ENCODE data around the gene SHANK2. TPM values are rescaled to one million over a fixed set of nuclear protein-coding genes. Genes with fewer than 3 reads are reported as not detected.
"Not testable (repeated sequence)": the region's sequence is repeated elsewhere in the genome, so short reads cannot be mapped to it uniquely, and the experiment has no call there.

Gene SHANK2
- total RNA-seq, 5 donors from 2014 or later (not counting 1 experiment from before 2014, with no cell fraction given): 0.15 to 0.60 (median 0.49) TPM; not detected in 2

GRCh38 chr11:71235719-71236118, 16.7 kb downstream of the SHANK2 start:
- H3K36me3 Mint-ChIP-seq: no peaks in the 10 kb centered on the region
- ChIA-PET POLR2A (no interaction called here), CTCF (no interaction called here)
- no peaks in the 10 kb centered on the region for H3K9me3 ChIP-seq
- H3K4me3 Mint-ChIP-seq: no peak overlapping the region
- no peak overlapping the region for H3K4me3 ChIP-seq (ENCODE audit: control insufficient read depth in 1 of 2, extremely low read depth in 1 of 2, low read length in 1 of 2)
- no peak overlapping the region for H3K27ac ChIP-seq (ENCODE audit: low read length)
- no peaks in the 10 kb centered on the region for H3K4me1 ChIP-seq (ENCODE audit: control insufficient read depth in 1 of 2, extremely low read depth in 1 of 2, insufficient read depth in 2 of 2, low read length in 2 of 2)
- 77% methylated on average over 7 of the region's 8 CpGs for WGBS (ENCODE audit: insufficient coverage)
- DNase-seq (no peak), ATAC-seq (replicated peaks in 1 of 4) (no peak)
- no peak overlapping the region for H3K27ac Mint-ChIP-seq
- peaks cover 6 to 23% of the 10 kb centered on the region in 2 donors for H3K27me3 Mint-ChIP-seq
- H3K9me3 Mint-ChIP-seq: no peaks in the 10 kb centered on the region
- H3K27me3 ChIP-seq (replicated peaks in 1 of 2; ENCODE audit: control insufficient read depth in 2 of 2, extremely low read depth in 1 of 2, insufficient read depth in 2 of 2, low read length in 1 of 2): peaks cover 0 to 33% of the 10 kb centered on the region in 2 experiments
- H3K4me1 Mint-ChIP-seq: peaks cover 0 to 1% (median 0%) of the 10 kb centered on the region in 3 donors
- no peaks in the 10 kb centered on the region for H3K36me3 ChIP-seq (ENCODE audit: control insufficient read depth in 2 of 2, extremely low read depth in 1 of 2, insufficient read depth in 1 of 2, low read length in 1 of 2)

GRCh38 chr11:71233896-71234852, 18.2 kb downstream of the SHANK2 start:
- H3K4me1 ChIP-seq (ENCODE audit: control insufficient read depth in 1 of 2, extremely low read depth in 1 of 2, insufficient read depth in 2 of 2, low read length in 2 of 2); H3K36me3 Mint-ChIP-seq; DNase-seq; H3K27ac Mint-ChIP-seq; H3K4me1 Mint-ChIP-seq; H3K36me3 ChIP-seq (ENCODE audit: control insufficient read depth in 2 of 2, extremely low read depth in 1 of 2, insufficient read depth in 1 of 2, low read length in 1 of 2); H3K27ac ChIP-seq (ENCODE audit: low read length); H3K9me3 ChIP-seq; CTCF ChIA-PET; H3K4me3 Mint-ChIP-seq; H3K9me3 Mint-ChIP-seq; POLR2A ChIA-PET; ATAC-seq (replicated peaks in 1 of 4); H3K4me3 ChIP-seq (ENCODE audit: control insufficient read depth in 1 of 2, extremely low read depth in 1 of 2, low read length in 1 of 2): not testable (repeated sequence)
- H3K27me3 ChIP-seq (replicated peaks in 1 of 2; ENCODE audit: control insufficient read depth in 2 of 2, extremely low read depth in 1 of 2, insufficient read depth in 2 of 2, low read length in 1 of 2): peaks cover 0 to 21% of the 10 kb centered on the region in 2 experiments
- peaks cover 5 to 18% of the 10 kb centered on the region in 2 donors for H3K27me3 Mint-ChIP-seq
- 82% methylated on average over 17 of the region's 22 CpGs for WGBS (ENCODE audit: insufficient coverage)

- CTCF ChIA-PET: no interaction called here
- H3K27me3 ChIP-seq (replicated peaks in 1 of 2; ENCODE audit: control insufficient read depth in 2 of 2, extremely low read depth in 1 of 2, insufficient read depth in 2 of 2, low read length in 1 of 2): peaks cover 0 to 9% of the 10 kb centered on the region in 2 experiments
- Mint-ChIP-seq H3K4me3 (no peak overlapping the region), H3K4me1 (no peaks in the 10 kb centered on the region), H3K27ac (no peak overlapping the region), H3K27me3 (peaks cover 11 to 14% of the 10 kb centered on the region in 2 donors), H3K36me3 (no peaks in the 10 kb centered on the region), H3K9me3 (peaks cover 5 to 8% (median 7%) of the 10 kb centered on the region in 3 donors)
- no peaks in the 10 kb centered on the region for H3K9me3 ChIP-seq
- 29% methylated on average over 1 of the region's 3 CpGs for WGBS (ENCODE audit: insufficient coverage)
- no peak overlapping the region for H3K27ac ChIP-seq (ENCODE audit: low read length)
- H3K36me3 ChIP-seq (ENCODE audit: control insufficient read depth in 2 of 2, extremely low read depth in 1 of 2, insufficient read depth in 1 of 2, low read length in 1 of 2): no peaks in the 10 kb centered on the region
- no peak overlapping the region for H3K4me3 ChIP-seq (ENCODE audit: control insufficient read depth in 1 of 2, extremely low read depth in 1 of 2, low read length in 1 of 2)
- POLR2A ChIA-PET: no interaction called here
- ATAC-seq (replicated peaks in 1 of 4): no peak
- DNase-seq: no peak
- H3K4me1 ChIP-seq (ENCODE audit: control insufficient read depth in 1 of 2, extremely low read depth in 1 of 2, insufficient read depth in 2 of 2, low read length in 2 of 2): no peaks in the 10 kb centered on the region
Observed at GRCh38 chr11:71232364-71232763, 20.0 kb downstream of the SHANK2 start.

GRCh38 chr11:71228961-71229360, 23.4 kb downstream of the SHANK2 start:
- Mint-ChIP-seq H3K4me1 (no peaks in the 10 kb centered on the region), H3K4me3 (no peak overlapping the region), H3K36me3 (no peaks in the 10 kb centered on the region), H3K9me3 (peaks cover 21 to 29% (median 26%) of the 10 kb centered on the region in 3 donors), H3K27me3 (peaks cover 11 to 13% of the 10 kb centered on the region in 2 donors), H3K27ac (no peak overlapping the region)
- POLR2A ChIA-PET: no interaction called here
- CTCF ChIA-PET: no interaction called here
- Histone ChIP-seq H3K27me3 (replicated peaks in 1 of 2; ENCODE audit: control insufficient read depth in 2 of 2, extremely low read depth in 1 of 2, insufficient read depth in 2 of 2, low read length in 1 of 2) (peaks cover 0 to 6% of the 10 kb centered on the region in 2 experiments), H3K4me1 (ENCODE audit: control insufficient read depth in 1 of 2, extremely low read depth in 1 of 2, insufficient read depth in 2 of 2, low read length in 2 of 2) (no peaks in the 10 kb centered on the region), H3K36me3 (ENCODE audit: control insufficient read depth in 2 of 2, extremely low read depth in 1 of 2, insufficient read depth in 1 of 2, low read length in 1 of 2) (no peaks in the 10 kb centered on the region), H3K9me3 (no peaks in the 10 kb centered on the region), H3K4me3 (ENCODE audit: control insufficient read depth in 1 of 2, extremely low read depth in 1 of 2, low read length in 1 of 2) (no peak overlapping the region), H3K27ac (ENCODE audit: low read length) (no peak overlapping the region)
- WGBS (ENCODE audit: insufficient coverage): no CpG with 5 or more reads among the region's 1 CpG
- ATAC-seq (replicated peaks in 1 of 4) (no peak), DNase-seq (no peak)

GRCh38 chr11:71227058-71227659, 25.2 kb downstream of the SHANK2 start:
- CTCF ChIA-PET: no interaction called here

GRCh38 chr11:71223671-71224660, 28.4 kb downstream of the SHANK2 start:
- Mint-ChIP-seq H3K9me3 (peaks cover 21 to 29% (median 26%) of the 10 kb centered on the region in 3 donors), H3K4me3 (no peak overlapping the region), H3K4me1 (no peaks in the 10 kb centered on the region), H3K27ac (no peak overlapping the region), H3K27me3 (peaks cover 4 to 14% of the 10 kb centered on the region in 2 donors), H3K36me3 (no peaks in the 10 kb centered on the region)
- 83% methylated on average over 22 of the region's 23 CpGs for WGBS (ENCODE audit: insufficient coverage)
- Histone ChIP-seq H3K4me3 (ENCODE audit: control insufficient read depth in 1 of 2, extremely low read depth in 1 of 2, low read length in 1 of 2) (no peak overlapping the region), H3K4me1 (ENCODE audit: control insufficient read depth in 1 of 2, extremely low read depth in 1 of 2, insufficient read depth in 2 of 2, low read length in 2 of 2) (no peaks in the 10 kb centered on the region), H3K27ac (ENCODE audit: low read length) (no peak overlapping the region), H3K27me3 (replicated peaks in 1 of 2; ENCODE audit: control insufficient read depth in 2 of 2, extremely low read depth in 1 of 2, insufficient read depth in 2 of 2, low read length in 1 of 2) (peaks cover 0 to 4% of the 10 kb centered on the region in 2 experiments), H3K9me3 (no peaks in the 10 kb centered on the region), H3K36me3 (ENCODE audit: control insufficient read depth in 2 of 2, extremely low read depth in 1 of 2, insufficient read depth in 1 of 2, low read length in 1 of 2) (no peaks in the 10 kb centered on the region)
- ChIA-PET POLR2A (no interaction called here), CTCF (no interaction called here)
- no peak for DNase-seq
- ATAC-seq (replicated peaks in 1 of 4): no peak

More at GRCh38 chr11:71227058-71227659, 25.2 kb downstream of the SHANK2 start:
- no peaks in the 10 kb centered on the region for H3K9me3 ChIP-seq
- no peaks in the 10 kb centered on the region for H3K4me1 ChIP-seq (ENCODE audit: control insufficient read depth in 1 of 2, extremely low read depth in 1 of 2, insufficient read depth in 2 of 2, low read length in 2 of 2)
- ATAC-seq (replicated peaks in 1 of 4) (no peak), DNase-seq (no peak)
- no peaks in the 10 kb centered on the region for H3K4me1 Mint-ChIP-seq
- H3K36me3 Mint-ChIP-seq: no peaks in the 10 kb centered on the region
- H3K4me3 ChIP-seq (ENCODE audit: control insufficient read depth in 1 of 2, extremely low read depth in 1 of 2, low read length in 1 of 2): no peak overlapping the region
- H3K9me3 Mint-ChIP-seq: peaks cover 21 to 29% (median 26%) of the 10 kb centered on the region in 3 donors
- no peak overlapping the region for H3K27ac Mint-ChIP-seq
- H3K27me3 ChIP-seq (replicated peaks in 1 of 2; ENCODE audit: control insufficient read depth in 2 of 2, extremely low read depth in 1 of 2, insufficient read depth in 2 of 2, low read length in 1 of 2): peaks cover 0 to 5% of the 10 kb centered on the region in 2 experiments
- WGBS (ENCODE audit: insufficient coverage): no CpG with 5 or more reads among the region's 1 CpG
- no peaks in the 10 kb centered on the region for H3K36me3 ChIP-seq (ENCODE audit: control insufficient read depth in 2 of 2, extremely low read depth in 1 of 2, insufficient read depth in 1 of 2, low read length in 1 of 2)
- H3K27ac ChIP-seq (ENCODE audit: low read length): no peak overlapping the region
- H3K27me3 Mint-ChIP-seq: peaks cover 8 to 16% of the 10 kb centered on the region in 2 donors
- H3K4me3 Mint-ChIP-seq: no peak overlapping the region
- POLR2A ChIA-PET: no interaction called here

Measured in T-cell (primary cell).